ENCODE measurements around the gene DENND5B. TPM values are rescaled to one million over a fixed set of nuclear protein-coding genes. Genes with fewer than 3 reads are reported as not detected.
"Not testable (repeated sequence)": the region's sequence is repeated elsewhere in the genome, so short reads cannot be mapped to it uniquely, and the experiment has no call there.

Gene DENND5B
- total RNA-seq, 1 experiment from 2014 or later, result 9.0 TPM

GRCh38 chr12:31591380-31591901 is 505 bp upstream of the DENND5B start:
- peak; percentile 41 for DNase-seq (ENCODE audit: low read depth)

- DNase-seq (ENCODE audit: low read depth), result peak; percentile 72
These were observed 863 bp downstream of the DENND5B start for GRCh38 chr12:31589904-31590641.

- DNase-seq (ENCODE audit: low read depth), result no peak
These were observed 1.4 kb downstream of the DENND5B start for GRCh38 chr12:31589598-31589903.

GRCh38 chr12:31588976-31589375 is 2.0 kb downstream of the DENND5B start:
- DNase-seq (ENCODE audit: low read depth), result no peak

- no peak for DNase-seq (ENCODE audit: low read depth)
These were observed 4.2 kb downstream of the DENND5B start for GRCh38 chr12:31586728-31587127.

GRCh38 chr12:31585895-31586294 is 5.0 kb downstream of the DENND5B start:
- no peak for DNase-seq (ENCODE audit: low read depth)

- DNase-seq (ENCODE audit: low read depth), result peak; percentile 57
These were observed 5.7 kb downstream of the DENND5B start for GRCh38 chr12:31585271-31585670.

- no peak for DNase-seq (ENCODE audit: low read depth)
These were observed 6.2 kb downstream of the DENND5B start for GRCh38 chr12:31584782-31585181.

- DNase-seq (ENCODE audit: low read depth), result no peak
These were observed 7.1 kb downstream of the DENND5B start for GRCh38 chr12:31583878-31584277.

- DNase-seq (ENCODE audit: low read depth), result peak; percentile 55
These were observed 8.8 kb downstream of the DENND5B start for GRCh38 chr12:31582155-31582554.

- DNase-seq (ENCODE audit: low read depth), result peak; percentile 79
These were observed 12.3 kb downstream of the DENND5B start for GRCh38 chr12:31578632-31579031.

- DNase-seq (ENCODE audit: low read depth), result no peak
These were observed 15.9 kb downstream of the DENND5B start for GRCh38 chr12:31574803-31575575.

- DNase-seq (ENCODE audit: low read depth), result not testable (repeated sequence)
These were observed 16.6 kb downstream of the DENND5B start for GRCh38 chr12:31574367-31574766.

GRCh38 chr12:31572900-31573600 is 17.9 kb downstream of the DENND5B start:
- DNase-seq (ENCODE audit: low read depth), result no peak

GRCh38 chr12:31570880-31571279 is 20.1 kb downstream of the DENND5B start:
- DNase-seq (ENCODE audit: low read depth), result no peak

GRCh38 chr12:31569517-31569916 is 21.4 kb downstream of the DENND5B start:
- not testable (repeated sequence) for DNase-seq (ENCODE audit: low read depth)

GRCh38 chr12:31568498-31568897 is 22.4 kb downstream of the DENND5B start:
- no peak for DNase-seq (ENCODE audit: low read depth)

- no peak for DNase-seq (ENCODE audit: low read depth)
These were observed 23.9 kb downstream of the DENND5B start for GRCh38 chr12:31567029-31567428.

GRCh38 chr12:31566547-31566946 is 24.4 kb downstream of the DENND5B start:
- DNase-seq (ENCODE audit: low read depth), result no peak

- no peak for DNase-seq (ENCODE audit: low read depth)
These were observed 28.2 kb downstream of the DENND5B start for GRCh38 chr12:31562594-31563328.

GRCh38 chr12:31560516-31560915 is 30.4 kb downstream of the DENND5B start:
- no peak for DNase-seq (ENCODE audit: low read depth)
